Endothelial cell of hepatic sinusoid (primary cell): ENCODE measurements around the gene PRKCZ.
"Not testable (repeated sequence)": the region's sequence is repeated elsewhere in the genome, so short reads cannot be mapped to it uniquely, and the experiment has no call there.

Source experiments
- in situ Hi-C: cut with HindIII; loops from 2 replicates; pipeline ENCODE4 v1.10.0; 2017; ENCODE audit warnings: low sequenced_read_pairs

Gene PRKCZ

DNA sequence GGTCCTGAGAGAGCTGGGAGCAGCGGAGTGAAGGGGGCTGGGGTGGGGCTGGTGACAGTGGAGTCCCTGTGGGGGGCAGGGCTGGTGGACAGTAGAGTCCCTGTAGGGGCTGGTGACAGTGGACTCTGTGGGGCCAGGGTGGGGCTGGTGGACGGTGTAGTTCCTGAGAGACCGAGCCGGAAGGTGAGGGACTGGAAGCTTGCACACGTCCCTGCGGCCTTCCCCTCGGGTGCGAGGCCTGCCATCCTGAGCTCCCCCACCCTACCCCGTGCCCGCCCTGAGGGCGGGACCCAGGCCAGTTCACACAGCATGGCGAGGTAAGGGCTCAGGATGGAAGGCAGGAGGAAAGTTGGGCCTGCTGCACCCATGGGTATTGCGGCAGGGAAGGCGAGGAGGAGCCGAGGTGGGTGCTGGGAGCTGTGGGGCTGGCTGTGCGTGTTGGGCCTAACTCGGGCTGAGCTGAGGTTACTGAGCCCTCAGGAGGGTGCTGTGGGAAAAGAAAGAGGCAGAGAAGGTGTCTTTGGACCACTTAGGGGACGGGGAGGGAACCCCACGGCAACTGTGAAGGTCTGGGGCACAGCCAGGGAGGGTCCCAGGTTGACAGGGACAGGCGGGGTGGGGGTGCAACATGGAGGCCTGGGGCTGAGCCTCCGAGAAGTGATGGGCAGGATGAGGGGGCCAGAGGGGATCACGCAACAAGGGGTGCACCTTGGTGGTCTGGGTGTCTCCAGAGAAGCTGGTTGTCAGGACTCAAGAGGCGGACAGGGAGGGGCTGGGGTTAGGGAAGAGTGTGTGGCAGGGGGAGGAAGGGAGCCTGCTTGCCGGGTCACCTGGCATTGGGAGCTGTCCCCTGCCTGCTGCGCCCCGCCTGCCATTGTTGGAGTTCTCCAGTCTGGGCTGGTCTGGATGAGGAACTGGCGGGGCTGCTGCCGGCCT lies 60.8 kb downstream of the PRKCZ start:
- in situ Hi-C loops: no loop called here

DNA sequence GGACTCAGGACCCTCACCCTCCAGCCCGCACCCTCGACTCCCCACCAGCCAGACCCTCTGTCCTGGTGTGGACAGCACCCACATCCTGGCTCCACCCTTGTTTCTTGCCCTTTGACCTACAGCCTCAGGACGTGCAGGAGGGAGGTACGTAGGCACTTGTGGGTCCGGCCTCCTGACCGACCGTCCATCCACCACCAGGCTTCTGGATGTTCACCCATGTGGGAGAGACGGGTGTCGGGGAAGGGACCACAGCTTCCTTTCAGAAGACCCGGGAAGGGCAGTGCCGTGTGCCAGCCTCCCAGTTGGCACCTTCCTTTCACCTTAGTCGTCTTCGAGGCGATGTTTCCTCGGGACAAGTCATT lies 61.4 kb downstream of the PRKCZ start:
- in situ Hi-C loops: no loop called here

DNA sequence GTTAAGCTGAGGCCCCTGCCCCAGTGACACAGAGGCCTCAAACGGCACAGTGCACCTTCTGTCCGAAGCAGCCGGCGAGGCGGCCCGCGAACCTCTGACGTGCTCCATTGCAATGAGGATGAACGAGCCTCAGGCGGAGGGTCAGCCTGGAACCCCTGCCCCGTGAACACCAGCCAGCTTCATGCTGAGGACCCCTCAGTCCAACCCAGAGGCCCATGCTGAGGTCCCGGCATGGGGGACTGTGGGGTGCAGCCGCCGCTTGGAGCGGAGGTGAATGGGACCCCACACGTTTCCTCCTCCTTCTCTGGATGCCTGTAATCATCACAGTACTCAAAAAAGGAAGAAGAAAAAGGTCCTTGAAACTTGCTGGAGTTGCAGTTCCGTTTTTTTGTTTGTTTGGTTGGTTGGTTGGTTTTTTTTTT lies 62.1 kb downstream of the PRKCZ start:
- in situ Hi-C loops: no loop called here

DNA sequence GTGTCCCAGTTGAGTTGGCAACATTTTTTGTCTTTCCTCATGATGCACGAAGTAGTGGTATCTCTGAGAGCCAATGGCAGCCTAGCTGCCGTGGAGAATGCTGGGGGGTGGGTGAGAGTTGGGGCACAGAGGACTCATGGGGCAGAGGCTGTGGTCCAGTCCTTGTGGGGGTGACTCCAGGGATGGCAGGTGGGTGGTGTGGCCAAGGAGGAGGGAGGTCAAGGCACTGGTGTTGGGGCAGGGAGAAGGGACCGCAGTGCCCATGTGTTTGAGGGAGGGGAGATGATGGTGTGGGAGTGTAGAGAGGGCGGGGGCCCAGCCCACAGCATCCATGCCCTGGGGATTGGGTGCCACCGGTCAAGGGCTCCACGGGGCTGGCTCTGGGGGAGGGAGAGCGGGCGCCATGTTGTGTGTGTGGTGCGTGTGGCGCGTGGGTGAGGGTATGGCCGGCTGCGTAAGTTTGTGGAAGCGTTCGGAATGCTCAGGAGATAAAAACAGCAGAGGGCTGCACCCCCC lies 63.5 kb downstream of the PRKCZ start:
- in situ Hi-C loops: no loop called here

DNA sequence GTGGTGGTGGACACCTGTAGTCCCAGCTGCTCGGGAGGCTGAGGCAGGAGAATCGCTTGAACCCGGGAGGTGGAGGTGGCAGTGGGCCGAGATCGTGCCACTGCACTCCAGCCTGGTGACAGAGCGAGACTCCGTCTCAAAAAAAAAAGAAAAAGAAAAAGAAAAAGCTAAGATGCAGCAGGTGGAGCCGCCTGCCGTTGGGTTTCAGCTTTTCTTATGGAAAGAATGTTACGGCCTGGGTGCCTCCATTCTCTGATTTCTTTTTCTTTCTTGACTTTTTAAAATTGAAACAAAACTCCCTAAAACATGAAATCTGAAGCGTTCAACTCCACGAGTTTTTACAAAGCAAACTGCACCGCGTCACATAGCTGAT lies 64.4 kb downstream of the PRKCZ start:
- in situ Hi-C loops: not testable (repeated sequence)

- in situ Hi-C loops: no loop called here
Observed at GRCh38 chr1:2115008-2115641, 64.9 kb downstream of the PRKCZ start.

GRCh38 chr1:2115702-2116341 lies 65.6 kb downstream of the PRKCZ start:
- in situ Hi-C loops: no loop called here

GRCh38 chr1:2119886-2120285 lies 69.7 kb downstream of the PRKCZ start:
- in situ Hi-C loops: no loop called here

DNA sequence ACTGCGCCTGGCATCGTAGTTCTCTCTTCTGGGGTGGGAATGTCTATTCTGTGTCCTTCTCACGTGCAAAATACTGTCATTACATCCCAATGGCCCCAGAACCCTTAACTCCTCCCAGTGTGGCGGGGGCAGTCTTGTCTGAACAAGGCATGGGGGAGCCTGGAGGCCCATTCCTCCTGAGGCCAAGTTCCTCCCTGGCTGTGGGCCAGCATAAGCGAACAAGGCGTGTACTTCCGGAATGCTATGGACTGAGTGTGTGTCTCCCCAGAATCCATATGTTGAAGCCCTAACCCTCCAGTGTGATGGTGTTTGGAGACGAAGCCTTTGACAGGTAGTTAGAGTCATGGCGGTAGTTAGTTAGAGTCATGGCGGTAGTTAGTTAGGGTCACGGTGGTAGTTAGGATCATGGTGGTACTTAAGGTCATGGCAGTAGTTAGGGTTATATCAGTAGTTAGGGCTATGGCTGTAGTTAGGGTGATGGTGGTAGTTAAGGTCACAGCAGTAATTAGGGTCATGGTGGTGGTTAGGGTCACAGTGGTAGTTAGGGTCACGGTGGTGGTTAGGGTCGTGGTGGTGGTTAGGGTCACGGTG lies 71.0 kb downstream of the PRKCZ start:
- in situ Hi-C loops: no loop called here

- in situ Hi-C loops: not testable (repeated sequence)
Observed at GRCh38 chr1:2121794-2122193, 71.6 kb downstream of the PRKCZ start.

- in situ Hi-C loops: no loop called here
Observed at GRCh38 chr1:2124446-2125198, 74.4 kb downstream of the PRKCZ start.

DNA sequence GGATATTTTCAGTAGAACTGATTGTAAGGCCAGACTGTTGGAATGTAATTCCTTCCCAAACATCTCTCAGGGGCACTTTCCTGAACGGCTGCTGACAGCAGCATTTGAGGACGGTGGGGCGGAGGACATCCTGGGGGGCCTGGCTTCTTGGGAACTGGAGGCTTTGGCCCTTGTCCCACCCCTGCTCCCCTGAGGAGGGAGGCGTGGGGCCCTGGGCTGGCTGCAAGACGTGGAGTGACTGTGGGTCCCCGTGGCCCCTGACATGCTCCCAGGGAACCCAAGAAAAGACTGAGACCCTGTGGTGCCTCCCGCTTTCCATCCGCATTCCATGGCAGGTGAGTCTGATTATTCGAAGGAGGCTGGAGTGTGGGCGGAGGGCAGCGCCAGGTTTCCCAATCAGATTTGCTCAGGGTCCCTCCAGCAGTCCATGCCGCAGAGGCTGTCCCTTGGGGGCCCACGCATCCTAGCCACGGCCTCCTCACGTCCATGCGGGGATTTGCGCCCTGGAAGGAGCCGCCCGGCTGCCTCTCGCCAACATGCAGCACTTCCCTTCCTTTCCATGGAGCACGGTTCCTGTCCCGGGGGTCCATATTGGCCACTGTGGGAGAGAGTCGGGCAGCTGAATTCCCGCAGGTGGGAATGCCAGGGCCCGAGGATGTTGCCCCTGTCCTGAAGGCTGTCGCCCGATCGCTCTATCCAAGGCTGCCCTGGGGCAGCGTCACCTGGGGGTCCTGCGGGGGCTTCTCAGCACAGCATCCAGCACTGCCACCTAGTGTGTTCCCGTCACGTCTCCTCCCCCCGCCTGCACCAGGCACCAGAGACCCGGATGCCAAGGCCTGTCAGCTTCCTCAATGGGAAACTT lies 75.4 kb downstream of the PRKCZ start:
- in situ Hi-C loops: no loop called here

DNA sequence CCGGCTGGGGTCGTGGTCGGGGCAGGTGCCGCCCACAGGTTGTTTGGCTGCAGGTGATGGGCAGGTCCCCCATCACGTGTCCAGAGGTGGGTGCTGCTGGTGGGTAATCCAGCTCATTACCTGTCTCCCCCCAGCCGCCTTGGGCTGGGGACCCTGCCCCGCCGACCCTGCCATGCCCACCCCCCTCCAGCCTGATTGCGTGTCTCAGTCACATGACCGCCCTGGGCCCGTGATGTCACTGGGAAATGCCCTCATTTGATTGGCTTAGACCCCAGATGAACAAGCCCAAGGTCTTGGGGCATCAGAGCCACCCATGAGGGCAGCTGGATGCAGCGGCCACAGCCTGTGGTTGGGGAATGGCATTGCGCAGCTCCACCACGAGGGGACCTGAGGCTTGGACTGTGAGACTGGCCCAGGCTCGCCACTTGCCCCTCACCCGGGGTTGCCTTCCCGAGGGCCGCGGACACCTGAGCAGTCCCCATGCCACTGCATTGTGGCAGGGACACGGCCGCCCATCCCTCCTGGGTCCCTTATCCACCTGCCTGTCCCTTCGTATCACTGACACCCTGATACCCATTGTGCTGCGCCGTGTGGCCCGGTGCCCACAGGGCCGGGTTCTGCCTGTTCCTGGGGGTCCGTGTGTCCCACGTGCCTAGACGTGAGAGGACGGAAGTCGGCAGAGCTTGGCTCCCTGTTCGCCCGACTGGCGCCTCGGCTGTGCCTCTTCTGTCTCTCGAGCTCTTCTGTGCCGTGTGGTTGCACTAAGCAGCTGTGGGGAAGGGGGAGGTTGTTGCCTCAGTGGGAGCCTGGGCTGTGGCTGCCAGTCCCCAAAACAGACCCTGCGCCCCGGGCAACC lies 76.3 kb downstream of the PRKCZ start:
- in situ Hi-C loops: no loop called here

GRCh38 chr1:2127187-2128145 lies 77.3 kb downstream of the PRKCZ start:
- in situ Hi-C loops: no loop called here

DNA sequence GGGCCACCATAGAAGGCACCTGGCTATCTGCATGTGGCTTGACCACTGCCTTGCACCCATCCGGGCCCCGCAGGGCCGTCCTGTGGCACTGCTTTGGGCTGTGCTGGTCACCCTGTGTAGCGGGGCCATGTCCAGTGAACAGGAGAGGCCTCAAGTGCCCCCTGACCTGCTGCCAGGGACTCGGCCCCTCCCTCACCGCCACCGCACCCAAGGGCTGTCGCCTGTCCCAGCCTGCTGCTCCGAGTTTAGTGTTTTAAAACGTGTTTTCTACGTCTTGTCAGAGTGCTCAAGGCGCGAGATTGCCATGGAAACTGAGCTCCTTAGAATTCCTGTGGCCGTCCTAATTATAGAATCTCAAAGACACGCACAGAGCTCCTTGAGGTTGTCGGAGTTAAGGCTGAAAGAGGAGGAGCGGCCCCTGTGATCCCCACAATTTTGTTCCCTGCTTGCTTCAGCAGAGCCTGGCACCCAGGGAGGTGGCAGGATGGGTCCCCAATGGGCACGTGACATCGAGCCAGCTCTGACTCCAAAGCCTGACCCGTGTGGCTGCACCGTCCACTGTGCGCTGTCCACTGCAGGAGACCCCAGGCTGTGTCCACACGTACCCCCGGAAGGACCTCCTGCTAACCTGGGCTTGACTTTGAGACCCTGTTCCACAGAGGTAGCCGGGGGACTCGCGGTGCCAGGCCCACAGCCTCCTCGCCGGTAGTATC lies 78.1 kb downstream of the PRKCZ start:
- in situ Hi-C loops: no loop called here

DNA sequence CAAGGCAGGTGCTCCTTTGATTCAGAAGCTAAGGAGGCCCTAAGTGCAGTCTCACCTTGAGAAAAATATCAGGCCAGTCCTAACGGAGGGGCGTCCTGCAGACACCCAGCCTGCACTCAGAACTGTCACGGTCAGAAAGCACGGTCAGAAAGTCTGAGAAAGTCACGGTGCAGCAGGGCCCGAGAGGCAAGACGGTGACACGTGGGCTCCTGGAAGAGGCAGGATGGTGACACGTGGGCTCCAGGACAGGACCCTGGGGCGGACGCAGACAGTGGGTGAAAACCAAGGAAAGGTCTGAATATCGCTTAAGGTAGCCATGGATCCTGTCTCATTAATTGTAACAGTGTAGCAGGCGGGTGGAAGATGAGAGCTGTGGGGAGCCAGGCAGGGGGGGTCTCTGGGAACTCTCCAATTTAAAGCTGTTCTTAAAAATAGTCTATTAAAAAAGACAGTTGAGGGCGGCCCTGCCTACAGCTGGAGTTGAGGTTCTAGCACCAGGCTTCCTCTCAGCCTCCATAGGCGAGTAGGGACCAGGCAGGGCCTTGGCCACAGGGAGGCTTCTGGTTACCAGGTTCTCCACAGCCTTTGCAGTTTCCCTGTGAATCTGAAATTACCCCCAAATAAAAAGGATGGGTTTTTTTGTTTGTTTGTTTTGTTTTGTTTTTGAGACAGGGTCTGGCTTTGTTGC lies 79.2 kb downstream of the PRKCZ start:
- in situ Hi-C loops: no loop called here
